GM19468 (cell line): Measurements from ENCODE around the gene TEX14.
"Not testable (repeated sequence)": the region's sequence is repeated elsewhere in the genome, so short reads cannot be mapped to it uniquely, and the experiment has no call there.

ENCODE experiments used
- ATAC-seq: cut with Tn5 transposase; IDR thresholded peaks from one replicate; pipeline ENCODE4 v1.9.1; 2021; ENCODE audit warnings: mild to moderate bottlenecking, moderate library complexity, moderate number of reproducible peaks; ENCODE audit not compliant: unreplicated experiment; ENCODE audit errors: extremely low read depth

Gene TEX14

DNA sequence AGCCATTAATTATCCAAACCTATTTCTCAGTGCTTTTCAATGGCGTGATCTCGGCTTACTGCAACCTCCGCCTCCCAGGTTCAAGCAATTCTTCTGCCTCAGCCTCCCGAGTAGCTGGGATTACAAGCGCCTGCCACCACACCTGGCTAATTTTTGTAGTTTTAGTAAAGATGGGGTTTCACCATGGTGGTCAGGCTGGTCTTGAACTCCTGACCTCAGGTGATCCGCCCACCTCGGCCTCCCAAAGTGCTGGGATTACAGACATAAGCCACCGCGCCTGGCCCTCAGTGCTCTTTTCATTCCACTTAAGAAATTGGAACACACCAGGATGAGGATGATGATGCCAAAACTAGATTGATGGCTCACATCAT lies 32.1 kb downstream of the TEX14 start:
- ATAC-seq, result not testable (repeated sequence)

DNA sequence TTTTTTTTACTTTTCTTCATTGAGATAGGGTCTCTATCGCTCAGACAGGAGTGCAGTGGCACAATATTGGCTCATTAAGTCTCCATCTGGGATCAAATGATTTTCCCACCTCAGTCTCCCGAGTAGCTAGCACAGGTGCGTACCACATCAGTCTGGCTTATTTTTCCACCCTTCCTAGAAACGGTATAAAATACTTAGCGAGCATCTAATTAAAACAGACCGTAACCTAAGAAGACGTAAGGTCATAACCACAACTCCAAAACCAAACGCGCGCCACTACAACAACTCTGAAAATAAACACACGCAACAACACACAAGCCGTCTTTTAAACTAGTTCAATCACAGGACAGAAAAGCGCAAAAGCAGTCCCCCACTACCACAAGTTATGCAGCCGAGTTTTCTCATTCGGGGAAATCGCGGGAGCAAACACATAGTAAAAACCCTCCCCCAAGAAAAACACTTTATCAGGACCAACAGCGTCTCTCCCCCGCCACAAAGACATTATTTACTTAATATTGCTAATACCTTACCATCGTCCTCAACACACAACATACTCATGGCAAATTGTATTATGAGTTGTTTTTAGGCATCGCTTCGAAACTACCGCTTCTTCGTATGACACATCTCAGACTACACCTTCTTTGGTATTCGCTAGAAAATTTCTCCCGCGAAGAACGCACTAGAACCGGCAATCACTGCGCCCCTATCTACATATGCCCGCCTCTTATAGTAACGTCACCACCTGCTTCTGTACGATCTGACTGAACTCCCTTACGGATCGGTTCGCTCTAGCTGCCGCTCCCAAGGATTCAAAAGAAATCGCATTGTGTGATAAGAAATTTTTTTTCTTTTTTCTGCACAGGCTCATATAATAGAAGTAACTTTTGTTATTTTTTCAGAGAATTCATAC lies 32.8 kb downstream of the TEX14 start:
- no peak for ATAC-seq

DNA sequence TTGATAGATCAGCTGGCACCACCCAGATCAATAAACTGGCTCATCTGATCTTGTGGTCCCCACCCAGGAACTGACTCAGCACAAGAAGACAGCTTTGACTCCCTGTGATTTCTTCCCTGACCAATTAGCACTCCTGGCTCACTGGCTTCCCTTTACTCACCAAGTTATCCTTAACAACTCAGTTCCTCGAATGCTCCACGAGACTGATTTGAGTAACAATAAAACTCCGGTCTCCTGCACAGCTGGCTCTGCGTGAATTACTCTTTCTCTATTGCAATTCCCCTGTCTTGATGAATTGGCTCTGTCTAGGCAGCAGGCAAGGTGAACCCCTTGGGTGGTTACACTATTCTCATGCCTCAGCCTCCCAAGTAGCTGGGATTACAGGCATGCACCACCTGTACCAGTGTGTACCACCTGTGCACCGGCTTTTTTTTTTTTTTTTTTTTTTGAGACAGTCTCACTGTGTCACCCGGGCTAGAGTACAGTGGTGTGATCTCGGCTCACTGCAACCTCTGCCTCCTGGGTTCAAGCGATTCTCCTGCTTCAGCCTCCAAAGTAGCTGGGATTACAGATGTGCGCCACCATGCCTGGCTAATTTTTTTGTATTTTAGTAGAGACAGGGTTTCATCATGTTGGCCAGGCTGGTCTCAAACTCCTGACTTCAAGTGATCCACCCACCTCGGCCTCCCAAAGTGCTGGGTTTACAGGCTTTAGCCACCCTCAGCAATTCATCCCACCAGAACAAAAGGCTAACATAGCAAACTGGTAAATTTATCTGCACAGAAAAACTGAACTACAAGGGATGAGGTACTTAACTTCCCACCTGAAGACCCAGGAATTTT lies 33.7 kb downstream of the TEX14 start:
- not testable (repeated sequence) for ATAC-seq

DNA sequence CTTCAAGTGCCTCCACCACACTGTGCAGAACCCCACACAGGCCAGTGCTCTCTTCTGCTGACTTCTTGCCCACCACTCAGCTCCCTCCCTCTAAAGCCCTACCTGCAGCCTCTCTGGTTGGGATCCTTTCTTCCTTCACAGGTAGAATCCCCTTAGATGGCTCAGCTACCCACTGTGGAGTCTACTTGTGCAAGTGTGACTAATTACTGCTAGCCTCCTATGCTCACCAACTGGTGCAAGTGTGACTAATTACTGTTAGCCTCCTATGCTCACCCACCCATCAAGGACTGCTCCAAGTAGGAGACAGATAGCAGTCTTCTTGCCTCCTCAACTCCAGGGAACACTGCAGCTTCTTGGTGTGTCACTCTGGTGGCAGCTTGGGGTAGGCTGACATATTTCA lies 43.6 kb downstream of the TEX14 start:
- no peak for ATAC-seq

DNA sequence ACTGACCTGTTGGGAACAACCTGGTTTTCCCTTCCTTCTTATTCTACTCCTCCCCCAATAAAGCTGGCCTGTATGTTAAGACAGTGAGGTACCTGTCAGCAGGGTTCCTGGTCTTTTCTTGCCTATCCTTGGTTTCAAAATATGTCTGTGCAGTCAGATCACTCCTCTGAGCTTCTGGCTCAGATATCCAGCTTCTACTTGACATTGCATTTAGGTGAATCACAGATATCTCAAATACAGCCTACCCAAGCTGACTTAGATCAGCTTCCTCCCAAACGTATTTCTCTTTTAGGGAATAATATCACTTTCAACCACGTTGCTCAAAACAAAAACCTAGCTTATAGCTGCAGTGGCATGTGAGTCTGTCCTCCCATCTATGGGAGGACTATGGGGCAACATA lies 48.7 kb downstream of the TEX14 start:
- ATAC-seq, result no peak

DNA sequence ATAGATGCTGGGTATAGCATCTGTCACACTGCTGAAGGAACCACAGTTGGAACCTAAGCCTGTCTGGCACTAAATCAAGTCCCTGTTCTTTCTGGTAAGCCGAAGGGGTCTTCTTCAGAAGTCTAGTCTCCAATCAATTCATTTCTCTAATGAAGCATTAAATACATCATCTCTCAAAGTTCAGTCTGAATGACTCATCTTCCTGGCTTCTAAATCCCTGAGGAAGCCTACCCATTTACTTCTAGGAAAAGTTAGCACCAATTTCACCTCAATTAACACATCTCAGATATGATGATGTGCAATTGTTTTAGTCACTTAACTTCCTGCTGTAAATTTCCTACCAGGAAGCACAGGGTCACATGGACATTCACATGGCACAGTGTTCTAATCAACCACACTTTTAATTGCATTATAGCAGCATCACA lies 49.9 kb downstream of the TEX14 start:
- no peak for ATAC-seq

DNA sequence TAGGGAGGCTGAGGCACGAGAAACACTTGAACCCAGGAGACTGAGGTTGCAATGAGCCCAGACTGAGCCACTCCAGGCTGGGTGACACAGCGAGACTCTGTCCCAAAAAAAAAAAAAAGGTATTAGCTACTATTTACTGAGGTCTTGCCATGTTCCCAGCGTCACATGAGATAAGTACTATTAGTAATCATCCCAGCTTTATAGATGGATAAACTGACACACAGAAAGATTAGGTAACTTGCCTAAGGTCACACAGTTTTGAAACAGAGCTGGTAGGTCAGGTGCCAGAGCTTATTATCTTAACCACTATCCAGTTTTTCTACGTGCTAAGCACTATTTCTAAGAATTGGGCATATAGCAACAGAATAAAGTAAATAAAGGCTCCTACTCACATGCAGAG lies 51.6 kb downstream of the TEX14 start:
- no peak for ATAC-seq

DNA sequence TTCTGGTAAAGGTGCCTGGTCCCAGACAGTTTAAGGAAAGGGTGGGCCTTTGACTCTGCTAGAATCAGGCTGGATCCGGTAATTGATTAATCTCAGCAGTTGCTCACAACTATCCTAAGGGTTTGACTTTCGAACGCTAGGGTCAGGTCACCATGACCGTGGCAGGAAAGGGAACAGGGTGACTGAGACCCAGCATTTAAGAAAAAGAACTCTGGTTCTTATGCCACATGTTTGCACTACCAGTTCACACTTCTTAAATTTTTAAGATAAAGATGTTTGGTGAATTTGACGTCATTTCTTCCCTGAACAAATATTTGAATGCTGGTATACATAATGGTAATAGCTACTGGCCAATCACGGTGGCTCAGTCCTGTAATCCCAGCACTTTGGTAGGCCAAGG lies 52.2 kb downstream of the TEX14 start:
- no peak for ATAC-seq

DNA sequence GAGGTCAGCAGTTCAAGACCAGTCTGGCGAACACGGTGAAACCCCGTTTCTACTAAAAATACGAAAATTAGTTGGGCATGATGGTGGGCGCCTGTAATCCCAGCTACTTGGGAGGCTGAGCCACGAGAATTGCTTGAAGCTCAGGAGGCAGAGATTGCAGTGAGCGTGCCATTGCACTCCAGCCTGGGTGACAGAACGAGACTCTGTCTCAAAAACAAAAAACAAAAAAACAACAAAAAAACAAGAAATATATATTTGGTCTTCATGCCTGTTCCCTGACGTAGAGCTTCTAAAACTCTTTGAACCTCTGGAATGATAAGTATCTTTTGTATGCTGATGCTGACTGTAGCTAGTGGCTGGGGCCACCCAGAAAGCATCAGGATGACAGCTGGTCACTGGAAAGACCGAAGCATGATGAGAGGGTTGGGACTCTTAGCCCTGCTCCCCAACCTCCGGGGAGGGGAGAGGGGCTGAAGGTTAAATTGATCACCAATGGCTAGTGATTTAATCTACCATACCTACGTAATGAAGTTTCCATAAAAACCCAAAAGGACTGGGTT lies 54.8 kb downstream of the TEX14 start:
- no peak for ATAC-seq

DNA sequence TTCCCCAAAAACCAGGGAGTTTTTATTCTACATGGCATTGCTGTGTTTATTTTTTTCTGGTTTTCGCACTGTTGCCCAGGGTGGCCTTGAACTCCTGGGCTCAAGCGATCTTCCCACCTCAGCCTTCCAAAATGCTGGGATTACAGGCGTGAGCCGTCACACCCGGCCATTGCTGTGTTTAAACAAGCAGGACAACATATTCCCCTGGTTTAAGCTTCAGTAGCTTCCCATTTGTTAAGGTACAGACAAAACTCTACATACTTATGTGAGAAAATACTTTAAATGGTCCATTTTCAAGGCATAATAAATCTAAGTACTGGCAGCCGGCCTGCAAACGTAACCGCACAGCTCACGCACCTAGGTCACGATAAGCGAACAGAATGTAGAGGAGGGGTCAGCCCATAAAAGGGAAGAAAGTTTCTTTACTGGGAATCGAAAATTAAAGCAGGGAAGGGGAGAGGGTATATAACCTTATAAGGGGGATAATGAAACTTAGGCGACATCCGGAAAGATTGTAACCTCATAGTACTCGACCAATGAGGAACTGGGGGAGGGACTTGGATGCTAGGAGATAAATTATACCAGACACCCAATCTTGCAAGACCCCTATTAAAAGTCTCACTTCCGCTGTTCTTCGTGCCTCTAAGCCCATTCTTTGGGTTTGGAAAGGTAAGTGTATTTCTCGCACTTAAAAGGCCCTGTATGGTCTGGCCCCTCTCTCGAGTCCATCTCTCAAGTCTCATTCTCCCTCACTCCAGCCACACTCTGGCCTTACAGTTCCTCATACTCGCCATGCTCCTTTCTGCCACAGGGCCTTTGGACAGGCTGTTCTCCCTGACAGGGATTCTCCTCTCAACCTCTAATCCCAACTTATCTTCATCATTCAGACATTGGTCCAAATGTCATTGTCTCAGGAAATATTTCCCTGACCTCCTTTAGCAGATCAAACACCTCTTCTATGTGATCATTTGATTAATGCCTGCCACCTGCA lies 59.2 kb downstream of the TEX14 start:
- ATAC-seq, result no peak

DNA sequence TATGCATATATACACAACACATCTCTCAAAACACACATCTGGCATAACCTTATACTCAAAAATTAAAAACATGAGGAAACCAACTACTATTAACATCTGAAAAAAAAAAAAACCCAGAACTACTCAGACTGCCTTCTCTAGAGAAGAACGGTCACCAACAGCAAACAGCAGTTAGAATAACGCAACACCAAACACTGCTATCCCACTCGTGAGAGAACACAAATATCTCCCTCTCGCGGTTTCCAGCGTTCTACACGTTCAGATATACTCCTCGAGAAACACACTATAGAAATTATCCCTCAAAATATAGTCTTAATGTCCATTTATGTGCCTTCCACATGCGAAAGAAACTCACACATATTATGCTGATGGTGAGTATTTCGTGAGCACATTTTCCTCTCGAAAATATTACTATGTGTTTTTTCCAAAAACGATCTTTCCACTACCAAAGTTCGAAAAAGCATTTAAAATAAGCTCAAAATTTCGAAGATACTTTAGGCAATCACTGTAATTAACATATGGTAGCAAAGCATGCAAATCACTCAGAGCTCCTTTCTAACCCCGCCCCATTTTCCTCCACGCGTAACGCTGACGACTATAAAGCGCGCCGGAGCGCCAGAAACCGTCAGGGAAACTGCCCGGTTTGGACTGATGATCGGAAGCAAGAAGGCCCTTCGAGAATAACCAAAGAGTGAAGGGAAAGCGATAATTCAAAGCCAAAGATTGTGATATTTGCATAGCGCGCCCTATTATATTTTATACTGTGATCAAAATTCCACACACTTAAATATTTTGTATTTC lies 60.1 kb downstream of the TEX14 start:
- ATAC-seq, result peak; percentile 51

DNA sequence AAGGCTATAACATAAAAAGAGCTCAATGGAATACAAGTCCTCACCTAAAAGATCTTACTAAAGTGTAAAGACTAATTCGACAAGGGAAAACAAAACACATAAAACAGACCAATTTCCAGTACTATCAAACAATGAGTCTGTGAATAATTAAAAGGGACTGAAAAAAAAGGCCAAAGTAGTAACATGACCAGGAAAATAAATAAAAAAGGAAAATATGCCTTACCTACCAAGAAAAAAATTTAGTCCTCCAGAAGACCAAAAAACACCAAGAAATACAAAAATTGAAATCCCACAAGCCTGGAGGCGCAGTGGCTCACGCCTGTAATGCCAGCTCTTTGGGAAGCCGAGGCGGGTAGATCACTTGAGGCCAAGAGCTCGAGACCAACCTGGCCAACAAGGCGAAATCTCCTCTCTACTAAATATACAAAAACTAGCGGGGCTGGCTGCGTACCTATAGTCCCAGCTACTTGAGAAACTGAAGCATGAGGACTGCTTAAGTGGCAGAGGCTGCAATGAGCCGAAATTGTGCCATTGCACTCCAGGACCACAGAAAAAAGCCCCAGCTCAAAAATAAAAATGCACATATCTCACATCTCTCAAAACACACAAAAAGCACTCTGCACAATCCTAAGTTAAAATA lies 60.8 kb downstream of the TEX14 start:
- peak; percentile 59 for ATAC-seq

DNA sequence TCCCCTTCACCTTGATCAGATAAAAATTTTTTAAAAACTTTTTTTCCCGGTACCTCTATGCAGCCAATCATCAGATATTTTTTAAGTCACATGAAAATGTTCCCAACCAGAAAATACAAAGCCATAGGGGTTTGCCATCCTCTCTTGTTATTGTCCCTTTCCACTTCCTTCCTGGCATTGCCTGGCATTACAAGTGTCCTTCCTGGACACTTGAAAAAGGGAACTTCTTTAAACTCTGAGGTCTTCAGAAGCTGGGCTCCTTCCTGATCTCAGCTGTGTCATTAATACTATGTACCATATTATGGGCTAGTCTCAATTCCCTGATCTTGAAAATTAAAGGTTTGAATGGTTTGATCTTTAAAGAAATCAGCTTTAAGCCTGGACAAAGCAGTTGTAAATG lies 64.9 kb downstream of the TEX14 start:
- no peak for ATAC-seq

DNA sequence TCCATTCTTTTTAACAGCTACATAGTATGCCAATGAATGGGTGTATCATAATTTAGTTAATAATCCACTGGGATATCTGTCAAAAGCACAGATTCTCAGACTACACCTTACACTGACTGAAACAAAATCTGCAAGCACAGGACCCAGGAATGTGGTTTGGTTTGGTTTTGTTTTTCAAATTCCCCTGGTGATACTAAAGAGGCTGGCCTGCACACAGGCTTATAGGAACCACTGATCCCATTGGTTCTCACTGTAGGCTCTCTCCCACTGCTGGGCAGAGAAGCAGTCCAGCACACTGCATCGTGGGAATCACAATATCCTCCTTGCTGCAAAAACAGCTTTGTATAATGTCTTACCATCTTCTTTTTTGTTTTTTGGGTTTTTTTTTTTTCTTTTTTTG lies 67.1 kb downstream of the TEX14 start:
- no peak for ATAC-seq

DNA sequence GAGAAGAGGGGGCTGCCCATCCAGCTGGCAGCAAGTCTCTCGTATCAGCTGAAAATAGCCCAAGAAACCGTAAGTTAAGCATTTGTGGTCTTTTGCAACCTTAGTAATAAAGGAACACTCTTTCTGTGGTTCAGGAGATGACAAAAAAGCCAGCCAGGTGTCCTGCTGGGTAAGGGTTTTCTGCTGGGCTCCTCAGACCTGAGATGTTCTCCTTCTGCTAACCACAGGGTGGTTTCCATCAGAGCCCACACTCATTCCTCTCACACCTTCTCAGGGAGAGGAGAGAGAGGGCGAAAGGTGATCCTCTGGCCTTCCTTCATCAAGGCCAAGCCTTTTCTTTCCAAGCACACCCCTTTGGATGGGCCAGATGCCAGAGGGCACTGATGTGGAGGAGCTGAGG lies 70.7 kb downstream of the TEX14 start:
- peak; percentile 34 for ATAC-seq

DNA sequence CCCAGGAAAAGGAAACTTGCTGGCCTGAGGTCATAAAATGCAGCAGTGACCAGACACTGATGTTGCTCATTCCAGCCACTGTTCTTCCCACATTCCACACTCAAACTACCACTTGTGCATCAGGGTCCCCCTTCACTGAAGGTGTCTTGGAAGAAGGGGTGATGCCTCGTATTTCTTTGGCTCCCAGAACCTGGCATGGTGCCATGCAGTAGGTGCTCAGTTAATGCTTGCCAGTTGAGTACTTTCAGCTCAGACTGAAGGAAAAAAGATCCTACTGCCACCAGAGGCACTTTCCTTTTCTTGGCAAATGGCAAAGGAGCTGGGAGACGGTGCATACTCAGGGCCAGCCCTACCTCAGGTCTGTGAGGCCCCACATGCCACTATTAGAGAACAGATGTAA lies 73.5 kb downstream of the TEX14 start:
- ATAC-seq, result no peak

DNA sequence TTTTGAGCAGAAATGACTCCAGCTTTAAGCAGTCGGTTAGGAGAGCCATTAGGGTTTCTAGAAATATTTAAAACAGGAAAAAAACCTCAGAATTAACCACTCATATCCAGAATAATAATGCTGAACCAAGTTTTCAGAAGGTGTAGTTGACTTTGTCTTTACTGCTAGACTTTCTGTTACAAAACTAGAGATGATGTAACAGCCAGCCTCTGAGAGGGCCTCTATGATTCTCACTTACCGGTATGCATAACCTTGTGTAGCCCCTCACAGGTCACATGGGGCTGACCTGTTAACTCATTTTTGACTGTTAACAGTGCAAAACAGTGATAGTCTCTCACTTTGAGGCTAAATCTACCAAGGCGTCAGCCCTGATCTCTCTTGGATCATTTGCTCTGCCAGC lies 74.3 kb downstream of the TEX14 start:
- no peak for ATAC-seq

DNA sequence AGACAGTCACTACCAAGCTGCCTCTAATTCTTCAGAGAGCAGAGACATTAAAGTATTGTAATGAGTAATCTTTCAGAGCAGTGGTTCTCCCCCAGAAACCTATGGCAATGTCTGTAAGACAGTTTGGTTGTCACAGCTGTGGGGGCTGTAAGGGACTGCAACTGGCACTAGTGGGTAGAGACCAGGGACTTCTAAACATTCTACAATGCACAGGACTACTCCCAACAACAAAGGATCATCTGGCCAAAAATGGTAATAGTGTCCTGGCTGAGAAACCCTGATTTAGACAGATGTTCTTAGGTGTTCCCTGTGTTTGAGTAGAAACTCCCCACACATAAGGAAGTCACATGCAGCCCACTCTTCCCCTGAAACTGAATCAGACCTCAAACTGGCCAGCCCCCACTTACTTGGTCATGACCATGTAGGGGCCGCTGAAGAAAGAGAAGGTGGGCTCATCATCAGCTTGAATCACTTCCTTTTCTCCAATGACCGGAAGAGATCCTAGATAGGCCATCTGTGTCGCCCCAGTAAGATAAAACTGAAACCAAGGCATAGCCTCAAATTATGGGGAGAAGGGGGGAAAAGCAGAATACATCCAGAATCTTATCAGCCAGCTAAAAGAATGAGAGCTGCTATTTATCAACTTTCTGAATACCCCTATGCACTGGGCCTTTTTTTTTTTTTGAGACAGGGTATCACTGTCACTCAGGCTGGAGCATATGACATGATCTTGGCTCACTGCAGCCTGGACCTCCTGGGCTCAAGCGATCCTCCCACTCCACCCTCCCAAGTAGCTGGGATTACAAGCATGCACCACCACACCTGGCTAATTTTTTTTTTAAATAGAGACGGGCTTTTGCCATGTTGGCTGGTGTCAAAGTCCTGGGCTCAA lies 75.8 kb downstream of the TEX14 start:
- ATAC-seq, result no peak
